Caco-2 (cell line): ENCODE data around the gene MOB1B. TPM values are rescaled to one million over a fixed set of nuclear protein-coding genes. Genes with fewer than 3 reads are reported as not detected.

ENCODE experiments used
- BruUV-seq: library from RNA; stranded (reverse); fragments of 400-500 nt; replicated peaks from 2 replicates; lab custom pipeline; 2021; lab: Mats Ljungman, UMichigan
- CTCF ChIA-PET: fragments of 300-600 bp; sonication (Branson Sonifier 250); formaldehyde crosslinking; loops from one replicate; lab custom pipeline; 2022; ENCODE audit warnings: antibody characterized with exemption; lab: Charles Lee
- POLR2A ChIA-PET: fragments of 300-600 bp; sonication (Branson Sonifier 250); formaldehyde crosslinking; loops from one replicate; lab custom pipeline; 2022; ENCODE audit warnings: antibody characterized with exemption; lab: Charles Lee
- DNase-seq, 2 experiments: peaks; one replicate each; pipeline versions ENCODE4 v3.0.0 to v3.0.0-alpha.2; 2020 to 2022
- H3K27me3 ChIP-seq: replicated peaks from 2 replicates; pipeline ENCODE4 v1.6.0; 2011; ENCODE audit warnings: low read length; ENCODE audit not compliant: control insufficient read depth, insufficient read depth
- H3K36me3 ChIP-seq: 2 replicates; pipeline ENCODE4 v1.5.1; 2011; ENCODE audit warnings: low read length; ENCODE audit not compliant: control insufficient read depth, insufficient read depth
- H3K4me1 ChIP-seq: fragments of 250-450 bp; sonication (Bioruptor Pico); 2 replicates; pipeline ENCODE4 v1.5.1; 2020; ENCODE audit warnings: mild to moderate bottlenecking
- H3K4me3 ChIP-seq: 2 replicates; pipeline ENCODE4 v1.5.1; 2011; ENCODE audit warnings: low read depth, mild to moderate bottlenecking, control low read depth, low read length
- H3K9me3 ChIP-seq: fragments of 250-450 bp; sonication (Bioruptor Pico); 2 replicates; pipeline ENCODE4 v1.5.1; 2020; ENCODE audit warnings: mild to moderate bottlenecking, moderate library complexity
- H3K27ac Mint-ChIP-seq: one replicate; pipeline ENCODE4 v1.8.0; 2022; ENCODE audit warnings: mixed read lengths; ENCODE audit not compliant: unreplicated experiment
- H3K27me3 Mint-ChIP-seq: one replicate; pipeline ENCODE4 v1.8.0; 2022; ENCODE audit warnings: mixed read lengths; ENCODE audit not compliant: insufficient read depth, unreplicated experiment
- H3K36me3 Mint-ChIP-seq: one replicate; pipeline ENCODE4 v1.8.0; 2022; ENCODE audit warnings: mild to moderate bottlenecking, mixed read lengths; ENCODE audit not compliant: insufficient read depth, unreplicated experiment
- H3K4me1 Mint-ChIP-seq: one replicate; pipeline ENCODE4 v1.8.0; 2022; ENCODE audit warnings: low read depth, mixed read lengths; ENCODE audit not compliant: unreplicated experiment
- H3K4me3 Mint-ChIP-seq: one replicate; pipeline ENCODE4 v1.8.0; 2022; ENCODE audit warnings: mild to moderate bottlenecking, moderate library complexity, mixed read lengths; ENCODE audit not compliant: unreplicated experiment
- H3K9me3 Mint-ChIP-seq: one replicate; pipeline ENCODE4 v1.8.0; 2022; ENCODE audit warnings: mixed read lengths; ENCODE audit not compliant: unreplicated experiment
- CTCF ChIP-seq, 2 experiments: fragments of 200-600 bp in 1 of 2; IDR thresholded peaks; 1 replicate in 1 of 2; 2 replicates in 1 of 2; pipeline versions ENCODE4 v1.5.1 to v1.8.0; 2011 to 2022; ENCODE audit warnings: antibody characterized with exemption in 1 of 2, control low read depth in 1 of 2, inconsistent platforms in 1 of 2, low read depth in 1 of 2, low read length in 1 of 2, mild to moderate bottlenecking in 1 of 2, moderate library complexity in 1 of 2; ENCODE audit not compliant: insufficient read depth in 1 of 2, severe bottlenecking in 1 of 2, unreplicated experiment in 1 of 2
- intact Hi-C: fragments of 100-400 bp; cut with micrococcal nuclease; formaldehyde crosslinking; loops from one replicate; pipeline ENCODE4 v1.10.0; 2022; ENCODE audit not compliant: unreplicated experiment
- total RNA-seq: library from RNA; stranded (reverse); gene quantifications from 2 replicates; pipeline ENCODE4 v1.2.3, GENCODE V29; 2022

Gene MOB1B
- total RNA-seq, 1 experiment from 2014 or later: 23.6 TPM

- H3K9me3 Mint-ChIP-seq: no peaks in the 10 kb centered on the region
- ChIA-PET CTCF (no interaction called here), POLR2A (no interaction called here)
- no peaks in the 10 kb centered on the region for H3K4me1 ChIP-seq
- no peaks in the 10 kb centered on the region for H3K4me1 Mint-ChIP-seq
- no TSS peak for BruUV-seq
- no peaks in the 10 kb centered on the region for H3K27me3 ChIP-seq
- no peak overlapping the region for H3K27ac Mint-ChIP-seq
- intact Hi-C loops: no loop called here
- H3K27me3 Mint-ChIP-seq: no peaks in the 10 kb centered on the region
- no peak overlapping the region for H3K4me3 ChIP-seq
- no peaks in the 10 kb centered on the region for H3K36me3 Mint-ChIP-seq
- H3K9me3 ChIP-seq: no peaks in the 10 kb centered on the region
- no peak for TF ChIP-seq CTCF (IDR thresholded peaks at IDR 0.05; ENCODE audit: insufficient read depth in 1 of 2, low read depth in 1 of 2, low read length in 1 of 2, severe bottlenecking in 1 of 2, unreplicated experiment in 1 of 2)
- no peaks in the 10 kb centered on the region for H3K36me3 ChIP-seq
- DNase-seq: no peak
- H3K4me3 Mint-ChIP-seq: no peak overlapping the region
Measured at GRCh38 chr4:70859066-70859465, 43.1 kb upstream of the MOB1B start.

GRCh38 chr4:70863099-70863790 lies 38.9 kb upstream of the MOB1B start:
- H3K36me3 Mint-ChIP-seq: no peaks in the 10 kb centered on the region
- TF ChIP-seq CTCF (IDR thresholded peaks at IDR 0.05; ENCODE audit: insufficient read depth in 1 of 2, low read depth in 1 of 2, low read length in 1 of 2, severe bottlenecking in 1 of 2, unreplicated experiment in 1 of 2): no peak
- BruUV-seq: no TSS peak
- no peak overlapping the region for H3K27ac Mint-ChIP-seq
- no peaks in the 10 kb centered on the region for H3K36me3 ChIP-seq
- no peaks in the 10 kb centered on the region for H3K9me3 ChIP-seq
- ChIA-PET POLR2A (no interaction called here), CTCF (no interaction called here)
- intact Hi-C loops: no loop called here
- H3K4me1 Mint-ChIP-seq: no peaks in the 10 kb centered on the region
- H3K4me3 Mint-ChIP-seq: no peak overlapping the region
- DNase-seq: no peak
- no peak overlapping the region for H3K4me3 ChIP-seq
- no peaks in the 10 kb centered on the region for H3K27me3 Mint-ChIP-seq
- no peaks in the 10 kb centered on the region for H3K9me3 Mint-ChIP-seq
- H3K27me3 ChIP-seq: no peaks in the 10 kb centered on the region
- no peaks in the 10 kb centered on the region for H3K4me1 ChIP-seq

GRCh38 chr4:70868778-70869177 lies 33.4 kb upstream of the MOB1B start:
- no TSS peak for BruUV-seq
- H3K27ac Mint-ChIP-seq: no peak overlapping the region

More at GRCh38 chr4:70868778-70869177, 33.4 kb upstream of the MOB1B start:
- no peaks in the 10 kb centered on the region for H3K9me3 Mint-ChIP-seq
- H3K4me3 Mint-ChIP-seq: no peak overlapping the region
- no peaks in the 10 kb centered on the region for H3K36me3 Mint-ChIP-seq
- H3K27me3 Mint-ChIP-seq: no peaks in the 10 kb centered on the region
- no peak for TF ChIP-seq CTCF (IDR thresholded peaks at IDR 0.05; ENCODE audit: insufficient read depth in 1 of 2, low read depth in 1 of 2, low read length in 1 of 2, severe bottlenecking in 1 of 2, unreplicated experiment in 1 of 2)
- Histone ChIP-seq H3K9me3 (no peaks in the 10 kb centered on the region), H3K4me3 (no peak overlapping the region), H3K36me3 (no peaks in the 10 kb centered on the region), H3K27me3 (no peaks in the 10 kb centered on the region), H3K4me1 (no peaks in the 10 kb centered on the region)
- no peak for DNase-seq
- CTCF ChIA-PET: no interaction called here
- intact Hi-C loops: no loop called here
- POLR2A ChIA-PET: no interaction called here
- no peaks in the 10 kb centered on the region for H3K4me1 Mint-ChIP-seq
